BLaER1 treated with 17β-estradiol and CSF1 and Interleukin-3, amounts not matched to agents 10 nM and 100 nM (cell line): ENCODE measurements around the gene SHISA4.
"Not testable (repeated sequence)": the region's sequence is repeated elsewhere in the genome, so short reads cannot be mapped to it uniquely, and the experiment has no call there.

Experiments
- H3K27ac ChIP-seq, 11 experiments: shearing (Covaris generic); formaldehyde crosslinking; 2 replicates each; pipeline ENCODE4 v1.8.1; 2022
- H3K27me3 ChIP-seq, 11 experiments: shearing (Covaris generic); formaldehyde crosslinking; 2 replicates each; pipeline ENCODE4 v1.8.1; 2022
- H3K36me3 ChIP-seq, 11 experiments: shearing (Covaris generic); formaldehyde crosslinking; 2 replicates each; pipeline ENCODE4 v1.8.1; 2022
- H3K4me1 ChIP-seq, 10 experiments: shearing (Covaris generic); formaldehyde crosslinking; 2 replicates each; pipeline ENCODE4 v1.8.1; 2022
- H3K4me2 ChIP-seq, 11 experiments: shearing (Covaris generic); formaldehyde crosslinking; 2 replicates each; pipeline ENCODE4 v1.8.1; 2022
- H3K4me3 ChIP-seq, 10 experiments: shearing (Covaris generic); formaldehyde crosslinking; 2 replicates each; pipeline ENCODE4 v1.8.1; 2022
- H3K9ac ChIP-seq, 11 experiments: shearing (Covaris generic); formaldehyde crosslinking; 2 replicates each; pipeline ENCODE4 v1.8.1; 2022
- H3K9me3 ChIP-seq, 11 experiments: shearing (Covaris generic); formaldehyde crosslinking; replicated peaks in 1 of 11; 2 replicates each; pipeline ENCODE4 v1.8.1; 2022
- H4K20me1 ChIP-seq, 11 experiments: shearing (Covaris generic); formaldehyde crosslinking; 2 replicates each; pipeline ENCODE4 v1.8.1; 2022
- Cebpa-rat ChIP-seq, 11 experiments: shearing (Covaris generic); IDR thresholded peaks; 2 replicates each; pipeline ENCODE4 v1.8.1; 2022

SHISA4 gene

GRCh38 chr1:201899683-201900429 is 11.2 kb downstream of the SHISA4 start:
- no peaks in the 10 kb centered on the region for H3K9me3 ChIP-seq
- no peak overlapping the region for H3K9ac ChIP-seq
- no peaks in the 10 kb centered on the region for H3K27me3 ChIP-seq
- TF ChIP-seq Cebpa-rat (IDR thresholded peaks at IDR 0.05) = no peak
- H3K27ac ChIP-seq = no peak overlapping the region
- H3K4me2 ChIP-seq = no peak overlapping the region
- H3K36me3 ChIP-seq = no peaks in the 10 kb centered on the region
- no peak overlapping the region for H3K4me3 ChIP-seq
- no peaks in the 10 kb centered on the region for H4K20me1 ChIP-seq
- H3K4me1 ChIP-seq = peaks cover 0 to 16% (median 8%) of the 10 kb centered on the region in 10 experiments; a peak in 12 of 20 replicates

- no peak overlapping the region for H3K27ac ChIP-seq
- TF ChIP-seq Cebpa-rat (IDR thresholded peaks at IDR 0.05) = no peak
- H3K4me1 ChIP-seq = peaks cover 0 to 12% (median 8%) of the 10 kb centered on the region in 10 experiments; a peak in 14 of 20 replicates
- H3K4me3 ChIP-seq = no peak overlapping the region
- no peak overlapping the region for H3K4me2 ChIP-seq
- H3K9me3 ChIP-seq = no peaks in the 10 kb centered on the region
- H4K20me1 ChIP-seq = no peaks in the 10 kb centered on the region
- no peak overlapping the region for H3K9ac ChIP-seq
- no peaks in the 10 kb centered on the region for H3K27me3 ChIP-seq
- no peaks in the 10 kb centered on the region for H3K36me3 ChIP-seq
Measured at GRCh38 chr1:201900476-201900875, 11.8 kb downstream of the SHISA4 start.

GRCh38 chr1:201901036-201901435 is 12.3 kb downstream of the SHISA4 start:
- H3K27me3 ChIP-seq, H3K9me3 ChIP-seq, H3K27ac ChIP-seq, H3K36me3 ChIP-seq, H3K4me2 ChIP-seq, H4K20me1 ChIP-seq, H3K9ac ChIP-seq, H3K4me3 ChIP-seq: not testable (repeated sequence)
- peaks cover 0 to 13% (median 8%) of the 10 kb centered on the region in 10 experiments; a peak in 15 of 20 replicates for H3K4me1 ChIP-seq

GRCh38 chr1:201902198-201902597 is 13.5 kb downstream of the SHISA4 start:
- no peak for TF ChIP-seq Cebpa-rat (IDR thresholded peaks at IDR 0.05)
- Histone ChIP-seq H4K20me1 (no peaks in the 10 kb centered on the region; a peak in 1 of 22 replicates), H3K27me3 (no peaks in the 10 kb centered on the region), H3K36me3 (no peaks in the 10 kb centered on the region), H3K9me3 (no peaks in the 10 kb centered on the region), H3K4me3 (no peak overlapping the region), H3K9ac (no peak overlapping the region), H3K4me1 (peaks cover 0 to 17% (median 13%) of the 10 kb centered on the region in 10 experiments; a peak in 13 of 20 replicates), H3K27ac (no peak overlapping the region), H3K4me2 (no peak overlapping the region)

GRCh38 chr1:201903135-201903534 is 14.4 kb downstream of the SHISA4 start:
- H3K4me3 ChIP-seq = no peak overlapping the region
- peaks cover 0 to 17% (median 13%) of the 10 kb centered on the region in 10 experiments; a peak in 13 of 20 replicates for H3K4me1 ChIP-seq
- no peak overlapping the region for H3K27ac ChIP-seq
- no peak overlapping the region for H3K4me2 ChIP-seq
- no peak overlapping the region for H3K9ac ChIP-seq
- H3K9me3 ChIP-seq = no peaks in the 10 kb centered on the region
- H4K20me1 ChIP-seq = no peaks in the 10 kb centered on the region; a peak in 1 of 22 replicates
- H3K27me3 ChIP-seq = no peaks in the 10 kb centered on the region
- no peaks in the 10 kb centered on the region for H3K36me3 ChIP-seq
- no peak for TF ChIP-seq Cebpa-rat (IDR thresholded peaks at IDR 0.05)

GRCh38 chr1:201904579-201904978 is 15.9 kb downstream of the SHISA4 start:
- Histone ChIP-seq H3K9ac (no peak overlapping the region), H3K27me3 (no peaks in the 10 kb centered on the region), H3K27ac (no peak overlapping the region)

GRCh38 chr1:201905234-201905890 is 16.7 kb downstream of the SHISA4 start:
- Histone ChIP-seq H3K9me3 (no peaks in the 10 kb centered on the region), H3K4me3 (no peak overlapping the region), H3K4me2 (peak overlapping the region in 6 of 11 experiments; percentile 13 to 53 (median 43); a peak in 11 of 22 replicates), H3K27ac (no peak overlapping the region), H3K27me3 (no peaks in the 10 kb centered on the region), H3K9ac (no peak overlapping the region), H4K20me1 (no peaks in the 10 kb centered on the region; a peak in 1 of 22 replicates), H3K4me1 (peaks cover 0 to 17% (median 13%) of the 10 kb centered on the region in 10 experiments; a peak in 13 of 20 replicates), H3K36me3 (no peaks in the 10 kb centered on the region)
- TF ChIP-seq Cebpa-rat (IDR thresholded peaks at IDR 0.05) = no peak

More at GRCh38 chr1:201904579-201904978, 15.9 kb downstream of the SHISA4 start:
- no peak for TF ChIP-seq Cebpa-rat (IDR thresholded peaks at IDR 0.05)
- no peak overlapping the region for H3K4me2 ChIP-seq
- H4K20me1 ChIP-seq = no peaks in the 10 kb centered on the region; a peak in 1 of 22 replicates
- no peaks in the 10 kb centered on the region for H3K36me3 ChIP-seq
- peaks cover 0 to 17% (median 13%) of the 10 kb centered on the region in 10 experiments; a peak in 13 of 20 replicates for H3K4me1 ChIP-seq
- H3K9me3 ChIP-seq = no peaks in the 10 kb centered on the region
- no peak overlapping the region for H3K4me3 ChIP-seq

- Histone ChIP-seq H3K27me3 (no peaks in the 10 kb centered on the region), H4K20me1 (no peaks in the 10 kb centered on the region; a peak in 1 of 22 replicates), H3K4me2 (peak overlapping the region in 8 of 11 experiments; percentile 13 to 53 (median 38); a peak in 13 of 22 replicates), H3K36me3 (no peaks in the 10 kb centered on the region), H3K4me1 (peaks cover 0 to 17% (median 13%) of the 10 kb centered on the region in 10 experiments; a peak in 13 of 20 replicates), H3K9me3 (no peaks in the 10 kb centered on the region), H3K9ac (0 out of 22 replicates have a peak overlapping the region, but pooled peaks of 1 of the 11 experiments have one; percentile 19), H3K4me3 (no peak overlapping the region), H3K27ac (no peak overlapping the region)
- no peak for TF ChIP-seq Cebpa-rat (IDR thresholded peaks at IDR 0.05)
Measured at GRCh38 chr1:201906336-201906735, 17.6 kb downstream of the SHISA4 start.

- peaks cover 0 to 17% (median 13%) of the 10 kb centered on the region in 10 experiments; a peak in 13 of 20 replicates for H3K4me1 ChIP-seq
- TF ChIP-seq Cebpa-rat (IDR thresholded peaks at IDR 0.05) = no peak
- no peaks in the 10 kb centered on the region for H3K27me3 ChIP-seq
Measured at GRCh38 chr1:201907621-201908020, 18.9 kb downstream of the SHISA4 start.

More at GRCh38 chr1:201907621-201908020, 18.9 kb downstream of the SHISA4 start:
- H3K36me3 ChIP-seq = no peaks in the 10 kb centered on the region
- no peaks in the 10 kb centered on the region for H3K9me3 ChIP-seq
- no peaks in the 10 kb centered on the region; a peak in 1 of 22 replicates for H4K20me1 ChIP-seq
- no peak overlapping the region for H3K9ac ChIP-seq
- no peak overlapping the region for H3K27ac ChIP-seq
- H3K4me2 ChIP-seq = no peak overlapping the region
- no peak overlapping the region for H3K4me3 ChIP-seq
